ENCODE measurements around the gene CUX1.

Gene CUX1

DNA sequence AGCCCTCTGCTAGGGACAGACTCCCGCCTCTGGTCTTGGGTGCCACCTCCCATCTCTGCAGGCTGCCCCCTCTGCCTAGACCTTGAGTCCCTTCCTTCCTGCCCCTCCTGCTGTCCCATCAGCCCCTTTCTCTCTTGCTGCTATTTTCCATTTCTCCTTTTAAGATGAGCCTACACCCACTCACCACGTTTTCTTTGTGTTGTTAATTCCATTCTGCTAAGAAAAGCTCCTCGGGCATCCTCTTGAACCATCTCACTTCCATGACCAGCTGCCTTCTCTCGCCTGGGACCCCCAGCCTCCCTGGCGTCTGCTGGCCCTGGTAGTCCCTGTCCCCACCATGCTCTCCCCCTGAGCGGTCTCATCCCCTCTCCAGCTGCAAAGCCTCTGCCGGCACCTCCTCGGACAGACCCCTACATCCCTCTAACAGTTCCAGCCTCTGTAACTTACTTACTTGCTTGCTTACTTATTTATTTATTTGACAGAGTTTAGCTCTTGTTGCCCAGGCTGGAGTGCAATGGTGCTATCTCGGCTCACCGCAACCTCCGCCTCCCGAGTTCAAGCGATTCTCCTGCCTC lies 373.4 kb downstream of the CUX1 start:
- no peaks in the 10 kb centered on the region for H3K4me1 ChIP-seq (ENCODE audit: control insufficient read depth, insufficient read depth, low read length, poor library complexity, severe bottlenecking)
- peaks cover 88% of the 10 kb centered on the region for H3K36me3 ChIP-seq (ENCODE audit: control insufficient read depth, insufficient read depth, low read length)
- no peaks in the 10 kb centered on the region for H3K9me3 ChIP-seq (ENCODE audit: control insufficient read depth, low read length)
- H3K4me3 ChIP-seq (ENCODE audit: extremely low read depth, insufficient read depth, low read length, poor library complexity, severe bottlenecking) = no peak overlapping the region
- 86 to 91% methylated on average over 11 to 13 of the region's 13 CpGs for WGBS, 2 experiments (ENCODE audit: insufficient coverage in 2 of 2)
- no peak overlapping the region for H3K27ac ChIP-seq (ENCODE audit: low read depth, low read length, severe bottlenecking)

DNA sequence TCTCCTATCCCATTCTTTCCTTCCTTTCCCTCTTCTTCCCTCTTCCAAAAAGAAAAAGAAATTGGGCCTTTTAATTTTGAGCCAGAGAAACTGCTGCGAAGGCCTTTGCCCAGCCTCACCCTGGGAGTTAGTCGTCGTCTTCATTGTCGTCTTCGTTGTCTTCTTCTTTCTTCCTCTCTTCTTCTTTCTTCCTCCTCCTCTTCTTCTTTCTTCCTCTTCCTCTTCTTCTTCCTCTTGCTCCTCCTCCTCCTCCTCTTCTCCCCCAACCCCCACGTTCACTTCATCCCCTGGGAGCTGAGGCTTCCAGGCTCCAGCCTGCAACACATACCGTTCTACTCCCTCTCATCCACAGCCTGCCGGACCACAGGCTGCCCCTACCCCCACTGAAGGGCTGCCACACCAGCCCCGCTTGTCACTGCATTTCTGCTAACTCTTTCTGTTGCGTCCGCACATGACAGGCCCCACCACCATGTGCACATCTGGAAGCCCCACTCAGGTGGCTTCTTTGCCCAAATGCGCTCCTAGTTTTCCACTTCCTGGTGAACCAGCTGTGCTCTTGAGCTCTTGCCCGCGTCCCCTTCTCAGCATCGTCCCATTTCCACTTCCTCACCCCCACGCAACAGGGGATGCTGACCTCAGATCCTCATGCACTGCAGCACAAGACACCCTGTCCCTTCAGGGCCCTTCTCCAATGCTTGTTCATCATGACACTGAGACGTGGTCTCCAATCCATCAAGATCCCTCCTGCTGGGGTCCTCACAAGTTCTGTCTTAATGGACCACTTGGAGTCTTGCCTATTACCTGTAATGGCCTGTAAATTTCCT lies 374.3 kb downstream of the CUX1 start:
- Histone ChIP-seq H3K9me3 (ENCODE audit: control insufficient read depth, low read length) (no peaks in the 10 kb centered on the region), H3K27ac (ENCODE audit: low read depth, low read length, severe bottlenecking) (no peak overlapping the region), H3K4me3 (ENCODE audit: extremely low read depth, insufficient read depth, low read length, poor library complexity, severe bottlenecking) (no peak overlapping the region), H3K36me3 (ENCODE audit: control insufficient read depth, insufficient read depth, low read length) (peaks cover 92% of the 10 kb centered on the region), H3K4me1 (ENCODE audit: control insufficient read depth, insufficient read depth, low read length, poor library complexity, severe bottlenecking) (no peaks in the 10 kb centered on the region)
- 91% methylated on average over 17 of the region's 17 CpGs for WGBS, 2 experiments (ENCODE audit: insufficient coverage in 2 of 2)

DNA sequence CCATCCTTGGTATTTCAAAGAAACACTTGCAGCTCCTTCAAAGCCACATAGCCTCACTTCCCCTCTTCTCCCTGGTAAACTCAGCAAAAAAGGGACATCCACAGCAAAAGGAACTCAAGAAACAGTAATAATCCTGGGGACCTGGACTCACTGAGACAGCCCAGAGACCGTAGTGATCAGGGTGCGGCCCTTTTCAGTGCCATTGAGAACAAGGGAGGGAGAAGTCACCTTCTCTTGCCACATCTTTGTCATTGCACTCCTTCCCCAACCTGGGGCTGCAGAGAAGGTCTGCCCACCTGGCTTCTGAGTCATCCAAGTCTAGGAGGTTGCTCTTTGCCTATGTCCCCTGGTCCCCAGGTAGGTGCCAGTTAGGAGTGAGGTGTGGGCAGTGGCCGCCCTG lies 375.4 kb downstream of the CUX1 start:
- 95 to 100% methylated on average over 2 of the region's 3 CpGs for WGBS, 2 experiments (ENCODE audit: insufficient coverage in 2 of 2)

DNA sequence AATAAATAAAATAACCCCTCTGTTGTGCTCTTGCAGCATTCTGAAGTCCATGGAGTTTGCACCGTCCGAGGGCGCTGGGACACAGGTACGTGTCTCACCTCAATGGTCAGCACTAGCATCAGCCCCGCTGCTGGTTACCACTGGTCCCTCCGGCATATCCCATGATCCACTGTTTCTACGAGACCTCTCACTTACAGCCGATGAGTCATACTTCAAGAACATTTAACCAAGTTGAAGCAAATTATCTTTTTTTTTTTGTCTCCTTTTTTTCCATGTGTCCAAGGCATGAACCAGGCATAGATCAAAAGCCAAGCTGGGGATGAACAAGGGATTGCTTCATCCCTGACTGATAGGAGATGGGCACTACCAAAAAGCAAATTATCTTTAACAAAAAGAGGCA lies 376.4 kb downstream of the CUX1 start:
- Histone ChIP-seq H3K4me3 (ENCODE audit: extremely low read depth, insufficient read depth, low read length, poor library complexity, severe bottlenecking) (no peak overlapping the region), H3K27ac (ENCODE audit: low read depth, low read length, severe bottlenecking) (no peak overlapping the region), H3K36me3 (ENCODE audit: control insufficient read depth, insufficient read depth, low read length) (peaks cover 93% of the 10 kb centered on the region), H3K4me1 (ENCODE audit: control insufficient read depth, insufficient read depth, low read length, poor library complexity, severe bottlenecking) (no peaks in the 10 kb centered on the region), H3K9me3 (ENCODE audit: control insufficient read depth, low read length) (no peaks in the 10 kb centered on the region)
- WGBS, 2 experiments (ENCODE audit: insufficient coverage in 2 of 2) = 95 to 96% methylated on average over 7 to 8 of the region's 8 CpGs

More for the DNA sequence above, 375.4 kb downstream of the CUX1 start:
- Histone ChIP-seq H3K4me1 (ENCODE audit: control insufficient read depth, insufficient read depth, low read length, poor library complexity, severe bottlenecking) (no peaks in the 10 kb centered on the region), H3K9me3 (ENCODE audit: control insufficient read depth, low read length) (no peaks in the 10 kb centered on the region), H3K36me3 (ENCODE audit: control insufficient read depth, insufficient read depth, low read length) (peaks cover 93% of the 10 kb centered on the region), H3K27ac (ENCODE audit: low read depth, low read length, severe bottlenecking) (no peak overlapping the region), H3K4me3 (ENCODE audit: extremely low read depth, insufficient read depth, low read length, poor library complexity, severe bottlenecking) (no peak overlapping the region)

DNA sequence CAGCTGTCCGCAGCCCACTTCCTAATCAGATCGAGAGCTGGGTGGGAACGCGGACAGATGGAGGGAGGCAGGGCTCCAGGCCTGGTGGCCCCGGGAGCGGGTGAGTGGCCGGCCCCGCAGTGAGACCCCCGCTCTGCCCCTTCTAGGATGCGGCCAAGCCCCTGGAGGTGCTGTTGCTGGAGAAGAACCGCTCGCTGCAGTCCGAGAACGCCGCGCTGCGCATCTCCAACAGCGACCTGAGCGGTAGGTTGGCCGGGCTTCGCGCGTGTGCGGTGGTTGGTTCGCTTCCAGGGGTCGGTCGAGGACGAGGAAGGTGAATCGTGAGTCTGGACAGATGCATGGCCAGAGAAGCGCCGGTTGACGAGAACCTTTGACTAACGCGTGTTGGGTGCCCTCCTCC lies 377.9 kb downstream of the CUX1 start:
- 95 to 98% methylated on average over 32 to 33 of the region's 34 CpGs for WGBS, 2 experiments (ENCODE audit: insufficient coverage in 2 of 2)
- no peaks in the 10 kb centered on the region for H3K4me1 ChIP-seq (ENCODE audit: control insufficient read depth, insufficient read depth, low read length, poor library complexity, severe bottlenecking)
- H3K27ac ChIP-seq (ENCODE audit: low read depth, low read length, severe bottlenecking) = no peak overlapping the region
- peaks cover 94% of the 10 kb centered on the region for H3K36me3 ChIP-seq (ENCODE audit: control insufficient read depth, insufficient read depth, low read length)
- no peak overlapping the region for H3K4me3 ChIP-seq (ENCODE audit: extremely low read depth, insufficient read depth, low read length, poor library complexity, severe bottlenecking)
- no peaks in the 10 kb centered on the region for H3K9me3 ChIP-seq (ENCODE audit: control insufficient read depth, low read length)

DNA sequence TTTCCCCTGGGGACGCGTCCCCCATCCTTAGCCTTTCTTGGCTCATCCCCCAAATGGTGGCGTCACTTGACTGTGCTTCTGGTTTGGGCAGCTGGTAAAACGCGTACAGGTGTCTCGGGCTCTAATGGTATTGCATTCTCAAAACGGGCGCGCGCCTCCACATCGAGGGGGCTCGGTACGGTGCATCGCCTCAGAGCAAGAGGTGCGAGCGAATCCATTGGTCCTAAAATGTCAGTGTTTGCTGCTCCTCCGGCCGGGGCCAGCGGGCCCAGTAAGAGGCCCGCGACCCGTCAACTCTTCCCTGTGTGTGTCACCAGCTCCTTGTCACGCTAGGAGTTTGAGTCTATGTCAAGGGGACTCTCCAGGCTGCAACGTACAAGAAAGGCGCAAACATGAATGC lies 378.6 kb downstream of the CUX1 start:
- no peak overlapping the region for H3K27ac ChIP-seq (ENCODE audit: low read depth, low read length, severe bottlenecking)
- H3K4me3 ChIP-seq (ENCODE audit: extremely low read depth, insufficient read depth, low read length, poor library complexity, severe bottlenecking) = no peak overlapping the region
- H3K36me3 ChIP-seq (ENCODE audit: control insufficient read depth, insufficient read depth, low read length) = peaks cover 94% of the 10 kb centered on the region
- H3K4me1 ChIP-seq (ENCODE audit: control insufficient read depth, insufficient read depth, low read length, poor library complexity, severe bottlenecking) = no peaks in the 10 kb centered on the region
- no peaks in the 10 kb centered on the region for H3K9me3 ChIP-seq (ENCODE audit: control insufficient read depth, low read length)
- WGBS, 2 experiments (ENCODE audit: insufficient coverage in 2 of 2) = 92 to 96% methylated on average over 23 to 24 of the region's 25 CpGs

DNA sequence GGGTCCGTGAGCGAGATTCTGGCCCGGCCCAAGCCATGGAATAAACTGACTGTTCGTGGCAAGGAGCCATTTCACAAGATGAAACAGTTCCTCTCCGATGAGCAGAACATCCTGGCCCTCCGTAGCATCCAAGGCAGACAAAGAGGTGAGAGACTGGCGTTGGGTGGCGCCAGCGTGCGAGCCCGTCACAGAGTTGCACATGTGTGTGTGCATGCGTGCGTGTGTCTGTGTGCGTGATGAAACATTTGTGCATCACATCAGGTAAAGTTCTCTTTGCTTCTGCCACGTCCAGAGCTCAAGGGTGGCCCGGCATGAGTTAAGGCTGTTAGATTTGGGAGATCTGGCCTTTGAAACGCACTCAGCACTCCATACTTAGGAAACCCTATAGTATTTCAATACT lies 379.7 kb downstream of the CUX1 start:
- WGBS, 2 experiments (ENCODE audit: insufficient coverage in 2 of 2) = 97% methylated on average over 16 to 17 of the region's 17 CpGs
- no peak overlapping the region for H3K27ac ChIP-seq (ENCODE audit: low read depth, low read length, severe bottlenecking)
- no peak overlapping the region for H3K4me3 ChIP-seq (ENCODE audit: extremely low read depth, insufficient read depth, low read length, poor library complexity, severe bottlenecking)
- peaks cover 99% of the 10 kb centered on the region for H3K36me3 ChIP-seq (ENCODE audit: control insufficient read depth, insufficient read depth, low read length)
- H3K4me1 ChIP-seq (ENCODE audit: control insufficient read depth, insufficient read depth, low read length, poor library complexity, severe bottlenecking) = no peaks in the 10 kb centered on the region
- H3K9me3 ChIP-seq (ENCODE audit: control insufficient read depth, low read length) = no peaks in the 10 kb centered on the region

DNA sequence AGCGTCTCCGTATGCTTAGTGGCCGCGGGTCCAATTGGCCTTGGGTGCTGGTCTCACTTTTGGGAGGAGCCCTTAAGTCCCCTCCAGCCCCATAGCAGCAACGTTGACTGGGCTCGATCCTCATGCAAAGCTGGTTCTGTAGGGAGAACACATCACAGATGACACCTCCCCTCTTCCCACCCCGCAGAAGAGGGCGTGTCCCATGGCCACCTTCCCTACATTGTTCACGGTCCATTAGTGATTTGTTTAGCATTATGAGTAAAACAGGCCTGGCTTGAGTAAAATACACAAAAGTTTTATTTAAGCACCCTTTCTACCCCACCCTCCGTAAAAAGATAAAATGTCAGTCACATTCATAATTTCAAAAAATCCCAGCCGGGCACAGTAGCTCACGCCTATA lies 380.2 kb downstream of the CUX1 start:
- no peak overlapping the region for H3K4me3 ChIP-seq (ENCODE audit: extremely low read depth, insufficient read depth, low read length, poor library complexity, severe bottlenecking)
- H3K27ac ChIP-seq (ENCODE audit: low read depth, low read length, severe bottlenecking) = no peak overlapping the region
- H3K9me3 ChIP-seq (ENCODE audit: control insufficient read depth, low read length) = no peaks in the 10 kb centered on the region
- H3K36me3 ChIP-seq (ENCODE audit: control insufficient read depth, insufficient read depth, low read length) = peaks cover 99% of the 10 kb centered on the region
- no peaks in the 10 kb centered on the region for H3K4me1 ChIP-seq (ENCODE audit: control insufficient read depth, insufficient read depth, low read length, poor library complexity, severe bottlenecking)
- 95 to 100% methylated on average over 7 to 8 of the region's 12 CpGs for WGBS, 2 experiments (ENCODE audit: insufficient coverage in 2 of 2)

DNA sequence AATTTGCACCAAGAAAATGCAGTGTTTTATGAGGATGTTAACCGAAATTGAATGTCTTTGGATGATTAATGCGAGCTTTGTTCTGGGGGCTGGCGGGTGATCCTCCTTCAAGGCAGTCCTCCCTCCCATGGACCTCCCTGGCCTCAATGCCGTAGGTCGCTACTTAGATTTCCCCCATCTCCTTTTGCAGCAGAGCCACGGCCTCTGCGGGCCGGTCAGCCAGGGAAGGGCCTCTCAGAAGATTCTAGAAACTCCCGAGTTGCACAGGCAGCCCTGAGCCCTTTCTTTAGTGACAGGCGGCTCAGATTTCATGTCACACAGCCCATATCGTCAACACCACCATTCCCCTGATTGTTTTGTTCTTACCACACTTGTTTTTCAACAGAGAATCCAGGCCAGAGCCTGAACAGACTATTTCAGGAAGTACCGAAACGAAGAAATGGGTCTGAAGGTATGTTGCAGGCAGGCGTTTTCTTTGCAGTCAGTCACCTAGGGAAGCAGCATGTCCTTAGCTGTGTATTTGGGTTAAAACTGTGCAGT lies 381.1 kb downstream of the CUX1 start:
- 93 to 95% methylated on average over 12 to 14 of the region's 14 CpGs for WGBS, 2 experiments (ENCODE audit: insufficient coverage in 2 of 2)
- Histone ChIP-seq H3K4me3 (ENCODE audit: extremely low read depth, insufficient read depth, low read length, poor library complexity, severe bottlenecking) (no peak overlapping the region), H3K36me3 (ENCODE audit: control insufficient read depth, insufficient read depth, low read length) (peaks cover 99% of the 10 kb centered on the region), H3K4me1 (ENCODE audit: control insufficient read depth, insufficient read depth, low read length, poor library complexity, severe bottlenecking) (no peaks in the 10 kb centered on the region), H3K27ac (ENCODE audit: low read depth, low read length, severe bottlenecking) (no peak overlapping the region), H3K9me3 (ENCODE audit: control insufficient read depth, low read length) (no peaks in the 10 kb centered on the region)

DNA sequence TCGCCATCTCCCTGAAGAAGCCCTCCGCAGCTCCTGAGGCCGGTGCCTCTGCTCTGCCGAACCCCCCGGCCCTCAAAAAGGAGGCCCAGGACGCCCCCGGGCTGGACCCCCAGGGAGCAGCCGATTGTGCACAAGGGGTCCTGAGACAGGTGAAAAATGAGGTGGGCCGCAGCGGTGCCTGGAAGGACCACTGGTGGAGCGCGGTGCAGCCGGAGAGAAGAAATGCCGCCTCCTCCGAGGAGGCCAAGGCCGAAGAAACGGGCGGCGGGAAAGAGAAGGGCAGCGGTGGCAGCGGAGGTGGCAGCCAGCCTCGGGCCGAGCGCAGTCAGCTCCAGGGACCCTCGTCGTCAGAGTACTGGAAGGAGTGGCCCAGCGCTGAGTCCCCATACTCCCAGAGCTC lies 384.1 kb downstream of the CUX1 start:
- Histone ChIP-seq H3K36me3 (ENCODE audit: control insufficient read depth, insufficient read depth, low read length) (peaks cover 92% of the 10 kb centered on the region), H3K4me3 (ENCODE audit: extremely low read depth, insufficient read depth, low read length, poor library complexity, severe bottlenecking) (no peak overlapping the region), H3K27ac (ENCODE audit: low read depth, low read length, severe bottlenecking) (no peak overlapping the region), H3K9me3 (ENCODE audit: control insufficient read depth, low read length) (no peaks in the 10 kb centered on the region), H3K4me1 (ENCODE audit: control insufficient read depth, insufficient read depth, low read length, poor library complexity, severe bottlenecking) (no peaks in the 10 kb centered on the region)
- 96 to 97% methylated on average over 23 of the region's 27 CpGs for WGBS, 2 experiments (ENCODE audit: insufficient coverage in 2 of 2)

DNA sequence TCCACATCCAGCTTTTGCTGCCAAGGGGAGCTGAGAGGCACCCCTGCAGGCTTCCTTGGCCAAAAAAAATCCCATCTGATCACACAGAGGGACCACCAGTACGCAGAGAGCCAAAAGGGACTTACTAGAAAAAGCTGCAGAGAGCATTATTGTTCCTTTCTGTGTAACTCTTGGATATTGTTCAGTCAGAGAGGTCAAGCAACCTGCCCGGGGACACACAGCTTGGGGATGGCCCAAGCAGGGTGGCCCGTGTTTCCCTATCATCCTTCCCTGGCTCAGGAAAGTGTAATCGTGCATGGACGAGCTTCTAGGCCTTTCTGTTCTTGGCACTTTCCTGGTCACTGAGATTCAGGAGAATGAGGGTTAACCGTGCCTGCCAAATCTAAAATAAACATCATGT lies 385.1 kb downstream of the CUX1 start:
- no peak overlapping the region for H3K27ac ChIP-seq (ENCODE audit: low read depth, low read length, severe bottlenecking)
- H3K4me3 ChIP-seq (ENCODE audit: extremely low read depth, insufficient read depth, low read length, poor library complexity, severe bottlenecking) = no peak overlapping the region
- no peaks in the 10 kb centered on the region for H3K4me1 ChIP-seq (ENCODE audit: control insufficient read depth, insufficient read depth, low read length, poor library complexity, severe bottlenecking)
- H3K9me3 ChIP-seq (ENCODE audit: control insufficient read depth, low read length) = no peaks in the 10 kb centered on the region
- 89 to 97% methylated on average over 5 of the region's 6 CpGs for WGBS, 2 experiments (ENCODE audit: insufficient coverage in 2 of 2)
- peaks cover 92% of the 10 kb centered on the region for H3K36me3 ChIP-seq (ENCODE audit: control insufficient read depth, insufficient read depth, low read length)

Data from mesodermal cell (in vitro differentiated cells).